ENCODE data around the gene SMG9. TPM values are rescaled to one million over a fixed set of nuclear protein-coding genes. Genes with fewer than 3 reads are reported as not detected.

SMG9 gene
- total RNA-seq, 4 donors from 2014 or later: 13.7 to 22.8 (median 15.5) TPM

GRCh38 chr19:43784241-43784980, 29.6 kb upstream of the SMG9 start:
- DNase-seq (ENCODE audit: low spot score): peak; percentile 78
- ATAC-seq (ENCODE audit: low FRiP score): peak; percentile 79
- TF ChIP-seq CTCF (IDR thresholded peaks at IDR 0.05): no peak

- no peak for ATAC-seq (ENCODE audit: low FRiP score)
- TF ChIP-seq CTCF (IDR thresholded peaks at IDR 0.05): no peak
- no peak for DNase-seq (ENCODE audit: low spot score)
Observed at GRCh38 chr19:43783636-43784035, 28.9 kb upstream of the SMG9 start.

- ATAC-seq (ENCODE audit: low FRiP score) (no peak), DNase-seq (ENCODE audit: low spot score) (no peak)
- TF ChIP-seq CTCF (IDR thresholded peaks at IDR 0.05): no peak
Observed at GRCh38 chr19:43782689-43783231, 28.0 kb upstream of the SMG9 start.

GRCh38 chr19:43782311-43782660, 27.5 kb upstream of the SMG9 start:
- ATAC-seq (ENCODE audit: low FRiP score) (no peak), DNase-seq (ENCODE audit: low spot score) (no peak)
- no peak for TF ChIP-seq CTCF (IDR thresholded peaks at IDR 0.05)

GRCh38 chr19:43781630-43782310, 27.0 kb upstream of the SMG9 start:
- TF ChIP-seq CTCF (IDR thresholded peaks at IDR 0.05): no peak
- no peak for DNase-seq (ENCODE audit: low spot score)
- no peak for ATAC-seq (ENCODE audit: low FRiP score)

GRCh38 chr19:43780706-43781525, 26.2 kb upstream of the SMG9 start, which contains the start of gene KCNN4:
TSS of gene KCNN4 (minus strand) at chr19:43780973. CDS start at chr19:43780861, 112 bp downstream.
- peak; percentile 39 for ATAC-seq (ENCODE audit: low FRiP score)
- TF ChIP-seq CTCF (IDR thresholded peaks at IDR 0.05): no peak
- no peak for DNase-seq (ENCODE audit: low spot score)

Data from omental fat pad (tissue), 4 donors.